Measurements from ENCODE around the gene EPHA1. TPM values are rescaled to one million over a fixed set of nuclear protein-coding genes. Genes with fewer than 3 reads are reported as not detected.

Gene EPHA1
- total and polyA plus RNA-seq, 2 donors (not counting 3 experiments of a cell fraction or from before 2014, with no cell fraction given) = 0.07 TPM; not detected in 1

DNA sequence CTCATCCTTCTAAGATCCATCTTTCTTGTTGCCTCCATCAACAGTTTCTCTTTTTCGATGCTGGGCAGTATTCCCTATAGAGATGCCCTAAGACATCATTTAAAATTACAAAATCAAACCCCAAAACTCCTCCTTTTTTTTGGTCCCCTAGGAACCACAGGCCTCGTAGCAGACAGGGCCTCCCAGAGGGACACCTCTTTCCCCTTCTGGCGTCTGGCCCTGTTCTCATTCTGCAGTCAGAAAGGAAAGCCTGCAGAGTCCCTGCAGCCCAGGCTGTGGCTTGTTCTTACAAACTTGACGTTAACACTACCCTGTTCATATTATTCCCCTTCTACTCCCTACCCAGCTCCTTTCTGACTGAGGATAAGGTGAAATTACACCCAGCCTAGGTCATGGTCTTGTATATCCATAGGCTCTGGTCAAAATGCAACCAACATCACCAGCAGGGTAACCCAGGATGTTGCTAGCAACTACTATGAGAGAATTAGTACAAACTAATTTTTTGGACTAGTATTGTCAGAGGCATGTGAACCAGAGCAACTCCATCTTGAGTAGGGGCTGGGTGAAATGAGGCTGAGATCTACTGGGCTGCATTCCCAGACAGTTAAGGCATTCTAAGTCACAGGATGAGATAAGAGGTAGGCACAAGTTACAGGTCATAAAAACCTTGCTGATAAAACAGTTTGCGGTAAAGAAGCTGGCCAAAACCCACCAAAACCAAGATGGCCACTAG, 3.5 kb upstream of the EPHA1 start:
- TF ChIP-seq JUN (IDR thresholded peaks at IDR 0.05; ENCODE audit: borderline replicate concordance, insufficient read depth, insufficient read length, low read depth) (no peak), MYC (IDR thresholded peaks at IDR 0.05; ENCODE audit: low read depth, low read length) (no peak), FOS (IDR thresholded peaks at IDR 0.05; ENCODE audit: borderline replicate concordance, insufficient read depth, low read length) (no peak), GATA2 (IDR thresholded peaks at IDR 0.05; ENCODE audit: insufficient read depth, insufficient read length, low read depth, low read length) (no peak), POLR2A (IDR thresholded peaks at IDR 0.05; ENCODE audit: low read depth, low read length) (no peak), POLR2AphosphoS5 (IDR thresholded peaks at IDR 0.05; ENCODE audit: insufficient read depth, low read depth, low read length) (no peak), EZH2 (IDR thresholded peaks at IDR 0.05; ENCODE audit: borderline replicate concordance, low read depth, low read length, severe bottlenecking) (no peak)
- TF ChIP-seq, protein P1, sequence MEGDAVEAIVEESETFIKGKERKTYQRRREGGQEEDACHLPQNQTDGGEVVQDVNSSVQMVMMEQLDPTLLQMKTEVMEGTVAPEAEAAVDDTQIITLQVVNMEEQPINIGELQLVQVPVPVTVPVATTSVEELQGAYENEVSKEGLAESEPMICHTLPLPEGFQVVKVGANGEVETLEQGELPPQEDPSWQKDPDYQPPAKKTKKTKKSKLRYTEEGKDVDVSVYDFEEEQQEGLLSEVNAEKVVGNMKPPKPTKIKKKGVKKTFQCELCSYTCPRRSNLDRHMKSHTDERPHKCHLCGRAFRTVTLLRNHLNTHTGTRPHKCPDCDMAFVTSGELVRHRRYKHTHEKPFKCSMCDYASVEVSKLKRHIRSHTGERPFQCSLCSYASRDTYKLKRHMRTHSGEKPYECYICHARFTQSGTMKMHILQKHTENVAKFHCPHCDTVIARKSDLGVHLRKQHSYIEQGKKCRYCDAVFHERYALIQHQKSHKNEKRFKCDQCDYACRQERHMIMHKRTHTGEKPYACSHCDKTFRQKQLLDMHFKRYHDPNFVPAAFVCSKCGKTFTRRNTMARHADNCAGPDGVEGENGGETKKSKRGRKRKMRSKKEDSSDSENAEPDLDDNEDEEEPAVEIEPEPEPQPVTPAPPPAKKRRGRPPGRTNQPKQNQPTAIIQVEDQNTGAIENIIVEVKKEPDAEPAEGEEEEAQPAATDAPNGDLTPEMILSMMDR (IDR thresholded peaks at IDR 0.05; ENCODE audit: extremely low read depth in 1 of 2, insufficient read depth in 1 of 2, low read depth in 1 of 2, low read length in 2 of 2) = no peak
- TF ChIP-seq, protein P2, sequence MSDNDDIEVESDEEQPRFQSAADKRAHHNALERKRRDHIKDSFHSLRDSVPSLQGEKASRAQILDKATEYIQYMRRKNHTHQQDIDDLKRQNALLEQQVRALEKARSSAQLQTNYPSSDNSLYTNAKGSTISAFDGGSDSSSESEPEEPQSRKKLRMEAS (IDR thresholded peaks at IDR 0.05; ENCODE audit: insufficient read depth, insufficient read length) = no peak
- peaks cover 18% of the 10 kb centered on the region for H3K4me1 ChIP-seq (ENCODE audit: control insufficient read depth, extremely low read depth, insufficient read depth, low read length)
- H2AFZ ChIP-seq (ENCODE audit: low read depth, low read length) = no peak overlapping the region
- POLR2A ChIA-PET = no interaction called here
- H3K9me3 ChIP-seq (replicated peaks; ENCODE audit: control insufficient read depth, insufficient read depth, low read length) = no peaks in the 10 kb centered on the region
- no peaks in the 10 kb centered on the region for H4K20me1 ChIP-seq (replicated peaks; ENCODE audit: control insufficient read depth, extremely low read depth, insufficient read depth, low read length)
- CTCF ChIA-PET = interaction anchor here (1.4 to 1.5 kb wide), 2 partner anchors 88 to 172 kb away, joined by 3 to 6 read pairs; no protein-coding TSS in a partner anchor
- H3K27me3 ChIP-seq (ENCODE audit: control insufficient read depth in 2 of 2, insufficient read depth in 2 of 2, low read length in 2 of 2) = no peaks in the 10 kb centered on the region
- H3K9ac ChIP-seq (replicated peaks; ENCODE audit: extremely low read depth, insufficient read depth, low read length) = no peak overlapping the region
- DNase-seq (ENCODE audit: low read depth, low spot score) = no peak
- H3K9me1 ChIP-seq (replicated peaks; ENCODE audit: control insufficient read depth, extremely low read depth, insufficient read depth, low read length) = no peaks in the 10 kb centered on the region
- no peaks in the 10 kb centered on the region for H3K79me2 ChIP-seq (ENCODE audit: control insufficient read depth, insufficient read depth, low read length)
- no peak overlapping the region for H3K4me2 ChIP-seq (ENCODE audit: insufficient read depth, low read length)
- intact Hi-C loops (cut with micrococcal nuclease) = no loop called here
- BruUV-seq (replicated peaks) = no TSS peak
- no peaks in the 10 kb centered on the region for H3K36me3 ChIP-seq (ENCODE audit: control insufficient read depth in 2 of 2, extremely low read depth in 1 of 2, insufficient read depth in 2 of 2, low read length in 2 of 2)
- no peak for FAIRE-seq
- H3K27ac ChIP-seq (ENCODE audit: insufficient read depth, low read depth, low read length) = no peak overlapping the region
- no peak overlapping the region for H3K4me3 ChIP-seq (replicated peaks in 1 of 3; ENCODE audit: insufficient read depth in 1 of 3, low read depth in 1 of 3, low read length in 3 of 3)
- dilution Hi-C loops (cut with MboI; ENCODE audit: extremely low pct_ligation_motif_present, low sequenced_read_pairs) = no loop called here

All from endothelial cell of umbilical vein (primary cell).